ENCODE results near the gene CPNE6.
"Not testable (repeated sequence)": the region's sequence is repeated elsewhere in the genome, so short reads cannot be mapped to it uniquely, and the experiment has no call there.

The CPNE6 gene
- 0 to 0.04 reads per million in 2 experiments for total RNA-seq

DNA sequence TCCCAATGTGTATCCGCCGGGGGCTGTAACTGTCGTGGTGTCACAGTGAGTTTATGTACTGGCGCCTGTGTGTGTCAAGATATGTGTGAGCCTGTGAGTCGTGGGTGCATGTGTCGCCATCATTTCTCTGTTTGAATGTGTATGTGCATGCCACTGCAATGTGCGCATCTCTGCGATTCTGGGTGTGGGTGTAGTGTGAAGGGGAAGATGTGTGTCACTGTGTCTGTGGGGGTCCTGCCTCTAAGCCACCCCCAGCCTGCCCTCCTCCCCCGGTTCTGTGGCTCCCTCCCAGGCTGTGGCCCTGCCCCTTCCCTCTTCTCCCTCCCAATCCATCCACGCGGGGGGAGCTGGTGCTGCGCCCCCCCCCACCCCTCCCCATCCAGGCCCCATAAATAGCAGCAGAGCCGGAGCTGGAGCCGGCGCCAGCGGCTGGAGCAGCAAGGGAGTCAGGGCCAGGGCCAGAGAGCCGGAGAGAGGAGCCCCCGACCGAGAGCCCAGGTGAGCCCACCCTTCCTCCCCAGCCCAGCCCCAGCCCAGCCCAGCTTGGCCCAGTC, at the start of gene CPNE6:
TSS of gene CPNE6 (plus strand) at position 419 of the 554 bp plus-strand sequence. CDS start 1,375 bp downstream, outside the sequence.
- no peak for DNase-seq (ENCODE audit: low read depth)

DNA sequence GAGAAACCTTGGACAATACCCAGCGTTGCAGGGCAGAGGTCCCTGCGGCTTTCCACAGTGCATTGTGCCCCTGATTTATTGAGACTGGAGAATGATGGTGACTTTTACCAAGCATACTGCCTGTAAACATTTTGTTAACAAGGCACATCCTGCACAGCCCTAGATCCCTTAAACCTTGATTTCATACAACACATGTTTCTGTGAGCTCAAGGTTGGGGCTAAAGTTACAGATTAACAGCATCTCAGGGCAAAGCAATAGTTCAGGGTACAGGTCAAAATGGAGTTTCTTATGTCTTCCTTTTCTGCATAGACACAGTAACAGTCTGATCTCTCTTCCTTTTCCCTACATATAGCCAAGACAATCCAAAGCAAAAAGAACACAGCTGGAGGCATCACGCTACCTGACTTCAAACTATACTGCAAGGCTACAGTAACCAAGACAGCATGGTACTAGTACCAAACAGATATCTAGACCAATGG, 46.4 kb upstream of the CPNE6 start:
- not testable (repeated sequence) for DNase-seq (ENCODE audit: low read depth)

DNA sequence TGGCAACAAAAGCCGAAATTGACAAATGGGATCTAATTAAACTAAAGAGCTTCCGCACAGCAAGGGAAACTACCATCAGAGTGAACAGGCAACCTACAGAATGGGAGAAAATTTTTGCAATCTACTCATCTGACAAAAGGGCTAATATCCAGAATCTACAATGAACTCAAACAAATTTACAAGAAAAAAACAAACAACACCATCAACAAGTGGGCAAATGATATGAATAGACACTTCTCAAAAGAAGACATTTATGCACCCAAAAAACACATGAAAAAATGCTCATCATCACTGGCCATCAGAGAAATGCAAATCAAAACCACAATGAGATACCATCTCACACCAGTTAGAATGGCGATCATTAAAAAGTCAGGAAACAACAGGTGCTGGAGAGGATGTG, 41.7 kb upstream of the CPNE6 start:
- not testable (repeated sequence) for DNase-seq (ENCODE audit: low read depth)

DNA sequence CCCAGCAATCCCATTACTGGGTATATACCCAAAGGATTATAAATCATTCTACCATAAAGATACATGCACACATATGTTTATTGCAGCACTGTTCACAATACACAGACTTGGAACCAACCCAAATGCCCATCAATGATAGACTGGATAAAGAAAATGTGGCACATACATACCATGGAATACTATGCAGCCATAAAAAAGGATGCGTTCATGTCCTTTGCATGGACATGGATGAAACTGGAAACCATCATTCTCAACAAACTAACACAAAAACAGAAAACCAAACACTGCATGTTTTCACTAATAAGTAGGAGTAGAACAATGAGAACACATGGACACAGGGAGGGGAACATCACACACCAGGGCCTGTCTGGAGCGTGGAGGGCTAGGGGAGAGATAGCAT, 40.0 kb upstream of the CPNE6 start:
- not testable (repeated sequence) for DNase-seq (ENCODE audit: low read depth)

DNA sequence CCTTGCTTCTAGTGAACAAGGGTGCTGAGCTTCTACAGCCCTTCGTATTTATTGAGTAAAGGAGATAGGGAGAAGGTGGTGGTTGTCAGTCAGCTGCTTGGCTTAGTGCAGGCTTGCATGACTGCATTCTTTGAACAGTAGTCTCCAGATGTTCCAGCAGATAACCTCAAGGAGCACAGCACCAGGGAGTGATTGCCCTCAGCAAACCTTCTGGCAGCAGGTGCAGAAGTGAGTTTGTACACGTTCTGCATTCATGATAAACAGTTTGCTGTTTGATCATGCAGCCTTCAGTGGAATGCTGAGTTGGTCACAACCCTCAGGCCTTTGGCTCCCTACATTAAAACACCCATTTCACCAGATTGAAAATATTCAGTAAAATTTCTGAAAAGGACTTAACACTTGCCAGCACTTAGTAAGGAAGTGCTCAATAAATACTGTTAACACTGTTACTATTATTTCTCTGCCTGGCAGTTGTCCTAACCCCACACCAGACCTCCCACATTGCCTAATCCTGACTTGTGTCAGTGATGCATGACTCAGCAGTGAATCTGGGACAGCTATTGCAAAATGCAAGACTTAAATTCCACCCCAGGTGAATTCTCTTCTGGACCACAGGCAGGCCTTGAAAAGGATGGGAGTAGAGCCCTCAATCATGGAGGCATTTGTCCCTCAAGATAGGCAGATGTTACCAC, 38.5 kb upstream of the CPNE6 start:
- DNase-seq (ENCODE audit: low read depth), result no peak

DNA sequence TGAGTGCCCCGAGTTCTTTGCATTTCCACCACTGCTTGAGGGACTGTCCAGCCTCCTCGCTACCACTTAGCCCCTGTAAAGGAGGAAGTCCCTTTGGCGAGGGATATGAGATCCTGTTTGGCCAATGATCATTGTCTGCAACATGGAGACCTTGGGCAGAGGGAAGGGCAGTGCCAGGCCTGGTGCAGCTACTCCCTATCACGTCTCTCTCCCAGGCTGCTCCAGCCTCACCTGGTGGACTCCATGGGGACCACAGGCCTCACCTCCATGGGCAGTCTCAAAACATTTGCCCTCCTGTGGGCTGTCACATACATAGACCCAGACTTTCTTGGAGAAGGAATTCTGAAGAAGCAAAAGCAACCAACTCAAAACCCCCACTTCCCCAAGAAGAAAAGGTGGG, 35.6 kb upstream of the CPNE6 start:
- DNase-seq (ENCODE audit: low read depth), result not testable (repeated sequence)

DNA sequence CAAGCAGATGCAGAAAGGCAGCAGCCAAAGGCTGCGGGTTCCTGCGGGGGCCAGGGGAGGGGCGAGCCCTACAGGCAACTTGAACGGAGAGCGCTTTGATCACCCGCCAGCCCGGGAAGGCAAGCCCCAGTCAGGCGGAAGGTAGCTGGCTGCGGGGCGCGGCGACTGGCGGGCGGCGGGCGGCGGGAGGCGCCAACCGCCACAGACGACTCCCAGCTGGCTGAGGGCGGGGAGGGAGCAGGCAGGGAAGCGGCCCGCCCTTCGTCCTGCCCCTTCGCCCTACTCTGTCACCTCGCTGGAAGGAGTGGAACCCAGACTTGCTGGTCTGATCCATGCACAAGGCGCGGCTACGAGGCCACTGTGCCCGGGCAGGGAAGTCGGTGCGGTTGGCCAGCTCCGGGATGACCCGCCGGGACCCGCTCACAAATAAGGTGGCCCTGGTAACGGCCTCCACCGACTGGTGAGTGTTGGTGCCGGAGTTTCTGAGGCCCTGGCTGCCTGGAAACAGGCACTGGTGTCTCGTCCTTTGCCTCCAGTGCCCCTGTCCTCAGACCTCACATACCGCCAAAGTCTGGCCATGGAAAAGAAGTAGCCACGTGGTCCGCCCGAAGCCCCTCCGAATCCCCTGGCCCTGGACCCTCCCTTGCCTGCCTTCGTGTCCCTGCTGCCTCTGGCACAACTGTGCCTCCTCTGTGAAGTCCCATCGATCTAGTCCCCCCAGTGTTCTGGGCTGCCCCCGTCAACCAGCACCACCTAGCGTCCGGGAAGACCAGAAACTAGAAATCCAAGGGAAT, 35.0 kb upstream of the CPNE6 start:
- peak; percentile 54 for DNase-seq (ENCODE audit: low read depth)

DNA sequence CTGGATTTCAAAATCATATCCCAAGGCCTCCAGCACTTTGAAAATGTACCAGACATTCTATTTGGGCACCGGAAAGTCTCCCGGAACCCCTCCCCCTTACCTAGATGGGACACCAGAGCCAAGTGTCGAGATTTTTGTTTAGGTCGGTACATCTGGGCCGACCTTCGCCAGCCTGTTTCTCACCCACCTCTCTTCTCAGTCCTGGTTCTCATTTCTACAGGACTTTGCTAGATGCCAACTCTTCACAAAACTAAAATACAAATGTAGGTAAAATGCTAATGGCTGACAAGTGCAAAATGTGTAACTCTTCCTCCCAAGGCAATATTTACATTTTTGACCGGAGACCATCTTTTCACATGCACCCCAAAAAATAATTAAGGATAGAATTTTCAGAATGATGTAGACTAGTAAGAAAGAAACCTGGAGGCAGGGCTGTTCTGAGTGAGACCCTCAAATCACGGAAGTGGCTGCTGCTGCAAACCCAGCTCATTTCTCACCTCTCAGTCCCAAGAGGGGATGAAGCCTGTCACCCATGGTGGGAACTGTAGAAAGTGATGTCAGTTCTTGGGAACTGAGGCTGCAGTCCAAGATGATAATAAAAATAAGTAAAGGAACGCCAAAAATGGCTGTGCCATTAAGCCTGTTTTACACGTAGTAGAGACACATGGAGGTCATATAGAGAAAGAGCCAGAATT, 34.3 kb upstream of the CPNE6 start:
- DNase-seq (ENCODE audit: low read depth), result not testable (repeated sequence)

DNA sequence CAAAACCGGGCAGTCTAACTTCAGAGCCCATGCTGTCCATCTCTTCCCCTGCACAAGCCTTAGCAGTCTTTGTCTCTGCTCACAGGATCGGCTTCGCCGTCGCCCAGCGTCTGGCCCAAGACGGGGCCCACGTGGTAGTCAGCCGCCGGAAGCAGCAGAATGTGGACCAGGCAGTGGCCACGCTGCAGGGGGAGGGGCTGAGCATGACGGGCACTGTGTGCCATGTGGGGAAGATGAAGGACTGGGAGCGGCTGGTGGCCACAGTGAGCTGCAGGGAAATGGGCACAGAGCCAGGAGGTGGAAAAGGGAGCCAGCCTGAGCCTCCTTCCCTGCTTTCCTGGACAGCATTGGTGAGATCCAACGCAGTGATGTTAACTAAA, 33.7 kb upstream of the CPNE6 start:
- DNase-seq (ENCODE audit: low read depth), result no peak

DNA sequence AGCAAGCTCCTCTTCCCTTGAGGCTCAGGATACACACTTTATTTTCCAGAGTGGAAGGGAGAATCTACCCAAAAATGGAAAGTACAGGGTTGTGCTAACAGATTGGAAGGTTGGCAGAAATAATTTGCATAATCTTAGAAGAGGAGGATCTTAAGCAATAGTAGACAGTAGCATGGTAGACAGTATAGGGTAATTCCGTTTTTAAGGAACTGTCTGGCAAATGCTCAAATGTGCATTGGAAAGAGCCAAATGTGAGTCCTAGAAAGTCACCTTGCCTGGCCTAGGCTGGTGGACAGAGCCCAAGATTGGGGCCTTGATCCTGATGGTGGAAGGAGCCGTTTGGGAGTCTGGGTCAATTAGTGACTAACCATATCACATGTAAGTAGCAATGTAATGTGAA, 32.7 kb upstream of the CPNE6 start:
- DNase-seq (ENCODE audit: low read depth), result no peak

DNA sequence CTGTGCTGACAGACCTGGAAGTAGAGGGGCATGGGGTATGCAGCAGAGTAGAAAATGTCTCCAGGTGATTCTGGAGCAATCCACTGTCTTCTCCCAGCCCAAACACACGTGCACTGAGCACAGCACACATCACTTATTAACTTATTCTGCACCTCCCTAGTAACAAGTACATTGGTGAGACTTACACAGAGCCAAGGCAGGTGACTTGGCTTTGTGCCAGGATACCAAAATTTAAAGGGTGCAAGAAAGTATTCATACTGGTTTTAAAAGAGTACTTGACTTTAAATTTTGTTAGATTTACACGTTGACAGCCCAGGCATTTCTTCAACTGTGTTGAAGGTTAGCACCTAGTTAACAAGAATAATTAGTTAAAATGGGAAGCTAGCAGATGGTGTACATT, 30.7 kb upstream of the CPNE6 start:
- no peak for DNase-seq (ENCODE audit: low read depth)

DNA sequence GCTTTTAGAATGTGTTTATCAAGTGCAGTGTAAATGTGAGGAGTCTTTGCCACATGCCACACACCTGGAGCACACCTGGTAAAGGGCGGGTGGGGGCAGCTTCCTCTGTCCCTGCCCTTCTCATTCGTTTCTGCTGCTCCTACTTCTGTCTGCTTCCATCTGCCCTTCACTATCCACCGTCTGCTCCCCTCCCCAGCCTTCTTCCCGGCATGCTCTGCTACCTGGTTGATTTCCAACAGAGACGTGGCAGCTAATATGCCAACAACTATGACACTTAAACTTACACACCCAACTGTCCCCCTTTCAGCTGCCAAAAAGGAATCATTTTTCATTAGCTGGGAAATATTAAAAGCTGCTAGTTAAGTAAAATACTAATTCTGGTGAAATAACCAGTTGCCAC, 28.6 kb upstream of the CPNE6 start:
- DNase-seq (ENCODE audit: low read depth), result no peak

DNA sequence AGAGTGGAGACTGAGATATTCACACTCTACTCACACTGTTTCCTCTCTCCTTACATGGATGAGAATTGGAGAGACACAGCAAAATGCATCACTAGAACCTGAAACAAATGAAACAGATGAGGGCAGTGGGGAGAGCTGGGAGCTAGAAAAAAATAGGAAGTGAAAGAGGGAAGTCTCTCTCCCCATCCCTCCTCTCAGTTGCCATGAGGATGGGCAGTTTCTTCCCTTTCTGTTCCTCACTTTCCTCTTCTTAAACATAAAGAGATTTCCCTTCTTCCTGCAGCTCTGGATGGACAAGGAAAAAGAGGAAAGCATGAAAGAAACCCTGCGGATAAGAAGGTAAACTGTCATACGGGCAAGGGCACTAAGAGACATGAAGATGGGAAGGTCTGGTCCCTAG, 22.4 kb upstream of the CPNE6 start:
- not testable (repeated sequence) for DNase-seq (ENCODE audit: low read depth)

DNA sequence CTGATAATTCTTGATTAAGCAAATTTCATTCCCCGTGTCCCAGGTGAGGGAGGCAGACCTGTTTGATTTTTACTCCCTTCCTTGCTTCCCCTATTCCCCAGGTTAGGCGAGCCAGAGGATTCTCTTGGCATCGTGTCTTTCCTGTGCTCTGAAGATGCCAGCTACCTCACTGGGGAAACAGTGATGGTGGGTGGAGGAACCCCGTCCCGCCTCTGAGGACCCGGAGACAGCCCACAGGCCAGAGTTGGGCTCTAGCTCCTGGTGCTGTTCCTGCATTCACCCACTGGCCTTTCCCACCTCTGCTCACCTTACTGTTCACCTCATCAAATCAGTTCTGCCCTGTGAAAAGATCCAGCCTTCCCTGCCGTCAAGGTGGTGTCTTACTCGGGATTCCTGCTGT, 20.6 kb upstream of the CPNE6 start:
- DNase-seq (ENCODE audit: low read depth), result not testable (repeated sequence)

DNA sequence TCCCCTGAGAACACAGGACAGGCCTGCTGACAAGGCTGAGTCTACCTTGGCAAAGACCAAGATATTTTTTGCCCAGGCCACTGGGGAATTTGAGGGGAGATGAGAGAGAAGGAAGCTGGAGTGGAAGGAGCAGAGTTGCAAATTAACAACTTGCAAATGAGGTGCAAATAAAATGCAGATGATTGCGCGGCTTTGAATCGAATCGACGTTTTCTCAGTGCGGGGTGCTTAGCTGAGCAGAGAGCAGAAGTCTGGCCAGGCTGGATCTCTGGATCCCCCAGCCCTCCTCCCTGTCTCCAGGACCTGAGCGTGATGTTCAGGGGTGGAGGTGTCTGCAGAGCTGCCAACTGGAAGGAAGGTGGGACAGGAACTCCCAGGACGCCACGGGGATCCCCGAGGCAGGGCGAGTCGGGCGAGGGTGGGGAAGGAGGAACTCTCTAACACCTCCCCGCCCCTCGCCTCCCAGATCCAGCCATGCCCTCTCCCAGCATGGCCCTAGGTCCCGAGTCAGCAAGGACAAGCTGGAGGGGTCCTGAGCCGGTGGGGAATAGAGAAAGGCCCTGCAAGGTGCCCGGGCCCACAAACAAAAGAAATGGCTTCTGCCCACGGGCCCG, 20.1 kb upstream of the CPNE6 start:
- DNase-seq (ENCODE audit: low read depth), result no peak

DNA sequence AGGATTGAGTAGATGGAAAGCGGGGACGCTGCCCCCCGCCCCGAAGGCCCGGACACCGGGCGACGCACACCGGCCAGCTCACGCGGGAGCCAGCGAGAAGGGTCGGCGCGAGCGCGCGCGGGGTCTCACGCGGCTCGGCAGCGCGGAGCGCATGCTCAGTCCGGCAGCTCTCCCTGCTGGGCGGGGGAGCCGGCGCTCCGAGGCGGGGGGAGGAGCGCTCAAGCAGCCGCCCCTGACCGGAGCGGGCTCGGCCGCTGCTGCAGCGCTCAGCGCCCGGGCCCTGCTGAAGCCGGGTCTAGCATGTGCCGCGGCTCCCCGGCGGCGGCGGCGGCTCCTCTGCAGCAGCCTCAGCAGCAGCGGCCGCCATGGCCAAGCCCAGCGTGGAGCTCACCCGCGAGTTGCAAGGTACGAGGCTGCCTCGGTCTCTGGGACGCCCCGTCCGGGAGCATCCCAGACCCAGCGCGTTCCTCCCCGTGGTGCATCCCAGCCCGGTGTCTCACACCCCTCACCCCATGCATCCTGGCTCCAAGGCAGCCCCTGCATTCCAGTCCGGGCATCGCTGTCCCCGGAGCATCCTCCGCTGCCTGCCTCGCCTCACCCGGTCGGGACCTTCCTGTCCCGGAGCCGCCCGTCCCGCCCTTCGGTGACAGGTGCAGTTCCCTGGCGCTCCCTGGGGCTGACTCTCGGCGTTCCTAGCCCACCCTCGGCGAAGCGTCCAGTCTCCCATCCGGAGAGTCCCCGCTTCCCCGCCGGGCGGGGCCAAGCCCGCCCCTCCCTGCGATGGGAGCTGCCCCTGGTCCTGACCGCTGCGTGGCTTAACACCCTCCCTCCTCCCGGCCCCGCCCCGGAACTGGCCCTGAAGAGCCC, 19.3 kb upstream of the CPNE6 start, which contains the start of gene CARMIL3:
TSS of gene CARMIL3 (plus strand) at position 221 of the 867 bp plus-strand sequence. CDS start at position 366, 145 bp downstream.
- peak; percentile 30 for DNase-seq (ENCODE audit: low read depth)

DNA sequence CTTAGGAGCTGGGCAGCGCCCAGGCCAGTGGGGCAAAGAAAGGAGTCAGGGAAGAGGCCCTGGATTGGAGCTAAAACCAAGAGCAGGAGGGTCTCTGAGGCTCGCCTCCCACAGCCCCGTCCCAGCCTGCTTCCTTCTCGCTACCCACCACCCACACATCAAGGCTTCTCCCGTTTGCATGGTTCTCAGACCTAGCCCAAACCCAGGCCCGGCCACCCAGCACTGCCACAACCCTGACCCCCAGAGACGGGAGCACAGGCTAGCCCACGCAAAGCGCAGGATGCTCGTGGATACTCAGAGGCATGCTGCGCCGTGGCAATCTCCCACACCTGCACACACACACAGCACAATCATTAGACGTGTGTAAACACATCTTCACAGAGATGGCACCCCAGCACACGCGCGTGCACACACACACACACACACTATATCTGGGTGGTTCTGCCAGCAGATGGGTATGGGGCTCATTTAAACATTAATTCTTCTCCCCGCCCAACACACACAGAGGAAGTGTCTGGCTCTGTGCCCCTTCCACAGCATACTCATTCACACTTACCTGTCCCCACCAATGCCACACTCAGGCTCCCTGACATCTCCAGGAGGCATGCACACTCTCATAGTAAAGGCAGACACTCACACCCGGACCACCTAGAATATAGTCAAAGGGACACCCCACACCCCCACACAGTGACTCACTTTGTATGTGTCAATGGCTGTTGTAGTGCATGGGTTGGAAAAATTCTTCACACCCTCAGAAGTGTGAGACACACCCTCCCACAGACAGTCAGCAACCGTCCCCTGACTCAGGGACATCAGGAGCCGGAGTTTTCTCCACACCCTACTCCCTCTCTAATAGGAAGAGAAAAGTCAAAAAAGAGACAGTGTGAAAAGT, 18.5 kb upstream of the CPNE6 start:
- no peak for DNase-seq (ENCODE audit: low read depth)

DNA sequence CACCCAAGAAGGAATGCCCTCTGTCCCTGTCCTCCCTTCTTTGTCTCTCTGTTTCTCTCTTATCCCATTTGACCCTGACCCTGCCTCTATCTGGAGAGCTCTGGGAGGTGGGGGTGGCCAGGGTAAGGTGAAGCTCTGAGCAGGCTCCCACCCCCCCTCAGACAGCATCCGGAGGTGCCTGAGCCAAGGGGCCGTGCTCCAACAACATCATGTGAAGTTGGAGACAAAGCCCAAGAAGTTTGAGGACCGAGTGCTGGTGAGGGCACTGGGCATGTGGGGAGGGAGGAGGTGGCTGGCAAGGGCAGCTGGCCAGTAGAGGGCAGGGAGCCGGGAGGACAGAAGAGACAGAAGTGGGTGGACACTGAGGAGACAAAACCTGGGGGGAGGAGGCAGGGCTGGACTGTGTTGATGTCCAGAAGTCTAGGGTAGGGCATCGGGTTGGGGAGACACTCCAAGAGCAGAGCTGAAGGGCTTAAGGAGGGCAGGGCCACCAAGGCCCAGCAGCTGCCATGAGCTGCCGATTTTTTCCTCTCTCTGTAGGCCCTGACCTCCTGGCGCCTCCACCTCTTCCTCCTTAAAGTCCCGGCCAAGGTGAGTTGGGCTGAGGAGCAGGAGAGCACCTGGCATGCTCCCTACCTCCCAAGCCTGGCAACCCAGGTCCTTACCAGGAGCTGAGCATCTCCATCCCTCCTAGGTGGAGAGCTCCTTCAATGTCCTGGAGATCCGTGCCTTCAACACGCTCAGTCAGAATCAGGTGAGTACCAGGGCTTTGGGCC, 17.6 kb upstream of the CPNE6 start:
- DNase-seq (ENCODE audit: low read depth), result no peak

DNA sequence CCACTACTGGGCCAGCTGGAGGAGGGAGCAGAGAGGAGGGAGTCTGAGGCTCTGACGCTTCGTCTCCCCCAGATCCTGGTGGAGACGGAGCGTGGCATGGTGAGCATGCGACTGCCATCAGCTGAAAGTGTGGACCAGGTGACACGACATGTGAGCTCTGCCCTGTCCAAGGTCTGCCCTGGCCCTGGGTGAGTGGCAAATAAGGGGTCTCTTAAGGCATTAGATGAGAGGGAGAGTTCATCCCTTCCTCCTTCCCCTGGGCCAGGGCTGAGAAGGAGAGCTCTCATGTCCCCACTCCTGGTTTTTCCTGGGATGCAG, 17.1 kb upstream of the CPNE6 start:
- no peak for DNase-seq (ENCODE audit: low read depth)

All from T follicular helper cell (primary cell).